GM19438 (cell line): ENCODE measurements around the gene CSKMT.
"Not testable (repeated sequence)": the region's sequence is repeated elsewhere in the genome, so short reads cannot be mapped to it uniquely, and the experiment has no call there.

Experiments used
- ATAC-seq: cut with Tn5 transposase; IDR thresholded peaks from one replicate; pipeline ENCODE4 v1.9.1; 2021; ENCODE audit warnings: low read depth; ENCODE audit not compliant: unreplicated experiment

CSKMT gene

GRCh38 chr11:62652161-62653006 lies 12.7 kb upstream of the CSKMT start:
- ATAC-seq, result peak; percentile 10

GRCh38 chr11:62654297-62654696 lies 10.8 kb upstream of the CSKMT start:
- ATAC-seq, result no peak

DNA sequence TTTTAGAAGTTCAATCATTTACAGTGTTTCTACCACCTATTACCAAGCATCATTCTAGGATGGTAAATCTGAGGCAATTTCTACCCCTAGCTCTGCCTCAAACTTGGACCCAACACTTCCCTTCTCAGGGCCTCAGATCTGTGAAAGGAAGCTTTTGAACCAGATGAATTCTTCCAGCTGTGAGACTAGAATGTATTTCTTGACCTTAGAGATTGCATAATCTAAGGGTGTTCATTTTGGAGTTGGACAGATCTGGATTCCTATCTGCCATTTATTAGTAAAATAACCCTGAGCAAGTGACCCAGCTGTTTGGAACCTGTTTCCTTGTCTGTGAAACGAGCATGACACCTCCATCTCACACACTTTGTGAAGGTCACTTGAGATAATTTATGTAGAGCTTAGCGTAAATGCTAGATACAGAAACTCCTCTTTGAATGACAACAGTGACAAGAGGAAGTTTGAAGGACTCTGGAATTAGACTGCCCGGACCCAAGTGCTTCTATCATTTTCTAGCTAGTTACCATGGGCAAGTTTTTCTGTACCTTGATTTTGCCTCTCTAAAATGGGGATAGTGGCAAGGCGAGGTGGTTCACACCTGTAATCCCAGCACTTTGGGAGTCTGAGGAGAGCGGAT lies 8.2 kb upstream of the CSKMT start:
- ATAC-seq, result no peak

- peak; percentile 22 for ATAC-seq
Observed at GRCh38 chr11:62664405-62665074, 572 bp upstream of the CSKMT start.

GRCh38 chr11:62665599-62666258 lies 617 bp downstream of the CSKMT start:
- peak; percentile 18 for ATAC-seq

- ATAC-seq, result no peak
Observed at GRCh38 chr11:62666259-62666926, 1.3 kb downstream of the CSKMT start.

DNA sequence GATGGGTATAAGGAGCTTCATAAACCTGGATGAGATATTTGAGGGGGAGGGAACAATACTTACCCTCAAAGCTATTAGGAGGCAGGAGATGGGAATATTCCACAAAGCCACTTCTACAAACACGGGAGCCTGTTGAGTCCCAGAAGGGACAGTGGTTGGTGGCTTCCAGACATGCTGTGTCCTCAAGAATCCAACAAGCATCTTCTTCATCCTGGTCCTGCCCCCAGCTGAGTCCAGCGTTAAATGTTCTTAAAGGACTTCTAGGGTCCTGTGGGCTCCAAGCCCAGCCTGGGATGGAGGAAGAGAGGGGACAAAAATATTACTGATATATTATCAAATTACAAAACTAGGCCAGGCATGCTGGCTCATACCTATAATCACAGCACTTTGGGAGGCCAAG lies 2.3 kb downstream of the CSKMT start:
- no peak for ATAC-seq

GRCh38 chr11:62669420-62670161 lies 4.5 kb downstream of the CSKMT start:
- no peak for ATAC-seq

DNA sequence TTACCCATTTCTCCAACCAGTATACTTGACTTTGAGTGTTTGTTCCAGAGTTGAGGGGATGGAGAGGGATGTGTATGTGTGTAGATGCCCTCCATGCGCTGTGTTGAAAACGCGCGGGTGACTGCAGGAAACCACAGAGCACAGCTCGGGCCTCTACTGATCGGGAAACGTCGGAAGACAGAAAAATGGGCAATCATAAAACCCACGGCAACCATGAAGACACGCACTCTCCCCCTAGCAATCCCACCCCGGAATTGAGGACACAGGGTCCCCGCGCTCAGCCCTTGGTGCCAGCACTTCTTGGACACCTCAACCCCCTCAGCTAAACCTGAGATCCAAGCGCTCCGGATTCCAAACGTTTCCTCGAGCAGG lies 6.1 kb downstream of the CSKMT start:
- peak; percentile 5 for ATAC-seq

GRCh38 chr11:62671608-62672389 lies 6.7 kb downstream of the CSKMT start, which contains the start of the genes LBHD1 and UQCC3:
TSS of gene LBHD1 (minus strand) at chr11:62672267. CDS start at chr11:62670031, 2,236 bp downstream.
TSS of gene UQCC3 (plus strand) at chr11:62671673. CDS start at chr11:62671746, 73 bp downstream.
- peak; percentile 45 for ATAC-seq

GRCh38 chr11:62673196-62673525 lies 8.0 kb downstream of the CSKMT start:
- ATAC-seq, result no peak

DNA sequence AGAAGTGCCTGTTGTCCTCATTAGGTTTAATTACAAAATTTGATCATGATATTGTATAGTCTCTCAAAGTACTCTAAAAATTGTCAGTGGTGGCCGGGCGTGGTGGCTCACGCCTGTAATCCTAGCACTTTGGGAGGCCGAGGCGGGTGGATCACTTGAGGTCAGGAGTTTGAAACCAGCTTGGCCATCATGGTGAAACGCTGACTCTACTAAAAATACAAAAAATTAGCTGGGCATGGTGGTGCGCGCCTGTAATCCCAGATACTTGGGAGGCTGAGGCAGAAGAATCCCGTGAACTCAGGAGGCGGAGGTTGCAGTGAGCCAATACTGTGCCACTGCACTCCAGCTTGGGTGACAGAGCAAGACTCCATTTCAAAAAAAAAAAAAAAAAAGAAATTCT lies 10.3 kb downstream of the CSKMT start:
- ATAC-seq, result not testable (repeated sequence)

GRCh38 chr11:62676698-62677097 lies 11.6 kb downstream of the CSKMT start:
- no peak for ATAC-seq

- no peak for ATAC-seq
Observed at GRCh38 chr11:62677156-62677555, 12.0 kb downstream of the CSKMT start.

GRCh38 chr11:62677714-62678113 lies 12.6 kb downstream of the CSKMT start:
- ATAC-seq, result no peak

- ATAC-seq, result no peak
Observed at GRCh38 chr11:62678433-62678769, 13.3 kb downstream of the CSKMT start.

GRCh38 chr11:62678770-62679696 lies 13.9 kb downstream of the CSKMT start, which contains the start of gene UBXN1:
TSS of gene UBXN1 (minus strand) at chr11:62679073. CDS start at chr11:62678923, 150 bp downstream.
- peak; percentile 73 for ATAC-seq

GRCh38 chr11:62680825-62681240 lies 15.7 kb downstream of the CSKMT start:
- ATAC-seq, result no peak
